ENCODE data around the gene C3orf80.

DNA sequence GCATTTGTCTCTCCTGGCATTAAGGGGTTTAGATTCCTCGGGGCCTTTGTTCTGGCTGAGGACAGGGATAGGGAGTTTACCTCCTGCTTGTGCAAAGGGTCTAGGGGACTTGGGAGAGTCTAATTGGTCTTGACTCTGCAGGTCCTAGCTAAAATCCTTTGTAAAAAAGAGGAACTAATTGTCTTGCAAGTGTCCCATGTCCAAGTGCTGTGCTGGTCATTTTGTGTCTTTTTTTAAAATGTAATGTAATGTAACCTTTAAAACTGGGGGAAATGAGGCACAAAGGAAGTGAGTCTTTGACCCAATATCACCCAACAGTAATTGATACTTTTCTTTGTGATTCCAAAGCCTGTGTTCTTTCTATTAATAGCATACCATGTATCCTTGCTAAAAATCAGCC lies 14.9 kb upstream of the C3orf80 start:
- TF ChIP-seq, protein P1, sequence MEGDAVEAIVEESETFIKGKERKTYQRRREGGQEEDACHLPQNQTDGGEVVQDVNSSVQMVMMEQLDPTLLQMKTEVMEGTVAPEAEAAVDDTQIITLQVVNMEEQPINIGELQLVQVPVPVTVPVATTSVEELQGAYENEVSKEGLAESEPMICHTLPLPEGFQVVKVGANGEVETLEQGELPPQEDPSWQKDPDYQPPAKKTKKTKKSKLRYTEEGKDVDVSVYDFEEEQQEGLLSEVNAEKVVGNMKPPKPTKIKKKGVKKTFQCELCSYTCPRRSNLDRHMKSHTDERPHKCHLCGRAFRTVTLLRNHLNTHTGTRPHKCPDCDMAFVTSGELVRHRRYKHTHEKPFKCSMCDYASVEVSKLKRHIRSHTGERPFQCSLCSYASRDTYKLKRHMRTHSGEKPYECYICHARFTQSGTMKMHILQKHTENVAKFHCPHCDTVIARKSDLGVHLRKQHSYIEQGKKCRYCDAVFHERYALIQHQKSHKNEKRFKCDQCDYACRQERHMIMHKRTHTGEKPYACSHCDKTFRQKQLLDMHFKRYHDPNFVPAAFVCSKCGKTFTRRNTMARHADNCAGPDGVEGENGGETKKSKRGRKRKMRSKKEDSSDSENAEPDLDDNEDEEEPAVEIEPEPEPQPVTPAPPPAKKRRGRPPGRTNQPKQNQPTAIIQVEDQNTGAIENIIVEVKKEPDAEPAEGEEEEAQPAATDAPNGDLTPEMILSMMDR (IDR thresholded peaks at IDR 0.05), result no peak
- no peak for TF ChIP-seq POLR2AphosphoS5 (IDR thresholded peaks at IDR 0.05)
- TF ChIP-seq POLR2A (IDR thresholded peaks at IDR 0.05), result no peak

All from sigmoid colon (tissue), 4 donors.